Measurements from ENCODE around the gene CFAP77.
"Not testable (repeated sequence)": the region's sequence is repeated elsewhere in the genome, so short reads cannot be mapped to it uniquely, and the experiment has no call there.

CFAP77 gene

GRCh38 chr9:132409828-132410528, at the start of gene CFAP77:
TSS of gene CFAP77 (plus strand) at chr9:132410211. CDS start at chr9:132410272, 61 bp downstream.
- DNase-seq: no peak

- DNase-seq: no peak
Measured at GRCh38 chr9:132364068-132364467, 45.9 kb upstream of the CFAP77 start.

GRCh38 chr9:132365986-132366385, 44.0 kb upstream of the CFAP77 start:
- DNase-seq: no peak

GRCh38 chr9:132366481-132366880, 43.5 kb upstream of the CFAP77 start:
- no peak for DNase-seq

DNA sequence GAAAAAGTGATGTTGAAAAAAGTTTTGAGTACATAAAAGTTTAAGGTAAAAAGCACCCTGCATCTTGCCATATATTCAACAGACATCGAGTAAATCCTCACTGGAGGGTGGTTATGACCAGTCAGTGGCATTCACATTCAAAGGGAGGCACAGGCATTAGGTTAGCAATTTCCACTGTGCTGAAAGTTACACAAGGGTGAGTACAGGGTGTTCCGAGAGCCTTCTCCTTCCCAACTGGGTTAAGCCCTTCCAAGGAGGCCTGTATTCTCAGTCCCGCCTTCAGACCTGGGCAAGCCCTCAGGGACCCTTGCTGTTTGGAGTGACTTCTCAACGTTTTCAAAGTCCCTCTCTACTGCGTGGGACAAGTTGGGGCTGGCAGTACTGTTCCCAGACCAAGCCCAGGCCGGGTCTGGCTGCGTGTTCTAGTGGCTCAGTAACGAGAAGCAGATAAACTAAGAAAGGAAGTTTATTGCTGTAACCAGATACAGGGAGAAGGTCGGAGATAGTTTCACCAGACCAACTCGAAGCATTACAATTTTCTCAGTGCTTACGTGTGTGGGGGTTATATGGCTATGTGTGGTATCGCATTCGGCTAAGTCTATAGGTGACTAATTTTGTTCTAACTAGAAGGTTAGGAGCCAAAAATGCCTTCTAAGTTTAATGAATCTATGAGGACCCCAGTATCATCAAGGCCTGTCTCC, 42.2 kb upstream of the CFAP77 start:
- DNase-seq: no peak

DNA sequence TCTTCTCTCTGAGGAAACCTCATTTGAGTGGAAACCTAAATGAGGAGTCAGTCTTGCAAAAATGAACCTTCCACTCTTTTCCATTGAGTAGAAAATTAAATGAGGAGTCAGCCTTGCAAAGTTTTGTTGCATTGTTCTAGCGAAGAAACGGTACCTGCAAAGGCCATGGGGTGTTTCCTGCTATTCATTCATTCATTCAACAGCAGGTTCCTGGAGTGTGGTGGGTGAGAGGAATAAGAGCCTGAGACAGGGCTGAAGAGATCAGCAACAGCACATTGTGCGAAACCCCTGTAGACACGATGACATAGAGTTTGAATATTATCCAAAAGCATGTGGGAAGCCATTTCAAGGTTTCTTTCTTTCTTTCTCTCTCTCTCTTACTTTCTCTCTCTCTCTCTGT, 40.6 kb upstream of the CFAP77 start:
- no peak for DNase-seq

DNA sequence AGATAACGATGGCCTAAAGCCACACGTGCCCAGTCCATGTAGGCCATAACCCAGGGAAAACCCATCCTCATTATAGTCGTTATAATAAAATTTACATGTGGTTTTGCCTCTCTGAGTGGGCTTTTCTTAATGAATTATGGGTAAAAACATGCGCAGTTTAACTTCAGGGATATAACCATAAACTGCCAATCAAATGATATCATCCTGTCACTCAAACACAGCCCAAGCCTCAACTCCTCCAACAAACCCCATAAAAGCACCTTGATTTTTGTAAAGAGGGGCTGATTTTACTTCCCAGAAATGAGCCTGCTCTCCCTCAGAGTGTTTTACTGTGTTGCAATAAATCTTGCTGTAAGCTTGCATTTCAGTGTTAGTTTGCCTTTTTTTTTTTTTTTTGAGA, 39.4 kb upstream of the CFAP77 start:
- DNase-seq: no peak

- no peak for DNase-seq
Measured at GRCh38 chr9:132372177-132373095, 37.6 kb upstream of the CFAP77 start.

DNA sequence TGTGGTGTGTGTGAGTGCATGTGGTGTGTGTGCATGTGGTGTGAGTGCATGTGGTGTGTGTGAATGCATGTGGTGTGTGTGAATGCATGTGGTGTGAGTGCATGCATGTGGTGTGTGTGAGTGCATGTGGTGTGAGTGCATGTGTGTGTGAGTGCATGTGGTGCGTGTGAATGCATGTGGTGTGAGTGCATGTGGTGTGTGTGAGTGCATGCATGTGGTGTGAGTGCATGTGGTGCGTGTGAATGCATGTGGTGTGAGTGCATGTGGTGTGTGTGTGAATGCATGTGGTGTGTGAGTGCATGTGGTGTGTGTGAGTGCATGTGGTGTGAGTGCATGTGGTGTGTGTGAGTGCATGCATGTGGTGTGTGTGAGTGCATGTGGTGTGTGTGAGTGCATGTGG, 32.2 kb upstream of the CFAP77 start:
- not testable (repeated sequence) for DNase-seq

- not testable (repeated sequence) for DNase-seq
Measured at GRCh38 chr9:132378416-132378815, 31.6 kb upstream of the CFAP77 start.

DNA sequence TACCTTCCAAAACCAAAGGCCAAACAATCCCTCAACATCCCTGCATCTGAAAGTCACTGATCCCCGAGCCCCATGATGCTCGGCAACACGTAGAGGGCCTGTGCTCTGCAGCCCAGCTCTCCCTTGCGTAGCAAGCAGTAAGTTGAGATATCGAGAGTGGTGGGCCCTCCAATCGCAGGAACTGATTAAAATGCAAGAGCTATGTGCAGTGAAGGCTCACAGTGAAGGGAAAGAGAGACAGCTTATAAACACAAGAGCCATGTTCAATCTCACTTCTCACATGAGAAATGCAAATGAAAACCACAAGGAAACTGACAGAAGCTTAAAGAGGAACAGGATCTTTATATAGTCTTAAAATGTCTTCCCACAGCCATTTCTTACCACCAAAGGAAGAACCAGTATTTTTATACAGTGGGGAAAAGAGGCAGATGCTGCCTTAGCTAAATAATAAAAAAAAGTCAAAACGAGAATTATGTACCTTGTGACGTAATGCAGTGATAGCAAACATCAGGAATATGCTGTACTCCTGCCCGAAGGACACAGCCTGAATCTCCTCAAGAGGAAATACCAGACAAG, 28.0 kb upstream of the CFAP77 start:
- DNase-seq: no peak

- DNase-seq: no peak
Measured at GRCh38 chr9:132383462-132383883, 26.5 kb upstream of the CFAP77 start.

GRCh38 chr9:132384376-132384775, 25.6 kb upstream of the CFAP77 start:
- DNase-seq: no peak

GRCh38 chr9:132387133-132387532, 22.9 kb upstream of the CFAP77 start:
- no peak for DNase-seq

DNA sequence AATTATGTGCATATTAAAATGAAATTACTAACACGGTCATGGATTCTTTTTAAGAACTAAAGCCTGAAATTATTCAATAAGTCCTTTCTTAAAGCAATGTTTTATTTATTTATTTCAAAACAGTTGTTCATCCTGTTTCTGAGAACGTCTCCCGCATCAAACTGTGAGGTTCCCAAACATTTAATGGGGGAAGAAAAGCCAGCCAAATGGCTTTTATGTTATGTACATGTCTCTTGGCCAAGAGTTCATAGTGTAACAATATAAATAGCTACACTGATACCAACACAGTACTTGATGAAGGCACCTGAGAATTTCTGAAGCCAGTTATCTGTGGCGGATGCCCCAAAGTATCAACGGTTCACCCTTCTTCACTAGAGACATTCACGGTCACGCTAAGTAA, 19.0 kb upstream of the CFAP77 start:
- DNase-seq: no peak

DNA sequence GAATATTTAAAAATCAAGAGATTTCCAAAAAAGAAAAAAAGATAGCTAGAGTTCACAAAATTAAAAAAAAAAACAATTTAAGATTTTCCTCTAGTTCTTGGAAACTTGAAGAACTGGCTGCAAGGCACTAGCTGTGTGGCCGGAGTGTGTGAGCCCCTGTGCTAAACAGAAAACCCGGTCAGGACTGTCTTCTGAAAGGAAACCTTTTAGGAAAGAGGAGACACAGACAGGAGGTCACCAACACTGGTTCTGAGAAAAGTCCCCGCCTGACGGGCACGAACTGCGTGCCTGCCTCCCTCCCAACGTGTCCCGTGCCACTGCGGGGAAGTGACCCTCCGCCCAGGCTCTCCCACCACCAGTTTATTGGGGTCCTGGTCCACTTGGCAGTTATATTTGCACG, 18.6 kb upstream of the CFAP77 start:
- no peak for DNase-seq

GRCh38 chr9:132395560-132395959, 14.5 kb upstream of the CFAP77 start:
- DNase-seq: no peak

DNA sequence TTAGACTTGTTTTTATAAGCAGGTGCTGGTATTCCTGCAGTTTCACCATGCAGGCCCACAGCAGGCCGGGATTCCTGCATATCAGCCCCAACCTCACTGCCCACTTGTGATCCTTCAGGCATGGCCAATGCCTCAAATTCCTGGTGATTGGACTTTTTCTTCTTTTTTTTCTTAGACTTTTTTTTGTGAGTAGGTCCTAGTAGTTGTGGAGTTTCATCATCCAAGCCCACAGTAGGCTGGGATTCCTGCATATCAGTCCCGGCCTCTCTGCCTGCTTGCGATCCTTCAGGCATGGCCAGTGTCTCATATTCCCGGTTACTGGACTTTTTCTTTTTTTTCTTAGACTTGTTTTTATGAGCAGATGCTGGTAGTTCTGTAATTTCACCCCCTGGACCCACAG, 8.2 kb upstream of the CFAP77 start:
- no peak for DNase-seq

- DNase-seq: no peak
Measured at GRCh38 chr9:132404228-132404881, 5.7 kb upstream of the CFAP77 start.

GRCh38 chr9:132406554-132407122, 3.4 kb upstream of the CFAP77 start, which contains the start of gene TTF1:
TSS of gene TTF1 (minus strand) at chr9:132406840. CDS start at chr9:132402821, 4,019 bp downstream.
- DNase-seq: peak; percentile 79

GRCh38 chr9:132407196-132407595, 2.8 kb upstream of the CFAP77 start:
- DNase-seq: no peak

GRCh38 chr9:132408521-132408920, 1.5 kb upstream of the CFAP77 start:
- DNase-seq: no peak

Measured in NCI-H1694 (cell line).